Fibroblast of lung (primary cell): ENCODE data around the gene PPP5C. TPM values are rescaled to one million over a fixed set of nuclear protein-coding genes. Genes with fewer than 3 reads are reported as not detected.

Experiments
- DNase-seq, 2 donors: peaks; one replicate each; pipeline versions ENCODE4 v3.0.0 to v3.0.0-alpha.2; 2010; ENCODE audit warnings: low read depth in 2 of 2
- H2AFZ ChIP-seq: 2 replicates; pipeline ENCODE4 v1.5.1; 2012; ENCODE audit warnings: low read length, control low read depth, inconsistent platforms
- H3K27ac ChIP-seq: 2 replicates; pipeline ENCODE4 v1.5.1; 2011; ENCODE audit warnings: low read length, control low read depth; ENCODE audit not compliant: insufficient read depth
- H3K27me3 ChIP-seq: 2 replicates; pipeline ENCODE4 v1.5.1; 2011; ENCODE audit warnings: mild to moderate bottlenecking, low read length; ENCODE audit not compliant: control insufficient read depth, insufficient read depth
- H3K36me3 ChIP-seq: 2 replicates; pipeline ENCODE4 v1.5.1; 2011; ENCODE audit warnings: low read length; ENCODE audit not compliant: control insufficient read depth, insufficient read depth
- H3K4me1 ChIP-seq: 2 replicates; pipeline ENCODE4 v1.5.1; 2011; ENCODE audit warnings: low read length; ENCODE audit not compliant: control insufficient read depth, insufficient read depth; ENCODE audit errors: extremely low read depth
- H3K4me2 ChIP-seq: 2 replicates; pipeline ENCODE4 v1.5.1; 2011; ENCODE audit warnings: low read length, control low read depth; ENCODE audit not compliant: insufficient read depth; ENCODE audit errors: extremely low read depth
- H3K4me3 ChIP-seq, 4 experiments: fragments of 200-600 bp in 1 of 4; sonication (generic) in 1 of 4; replicated peaks in 1 of 4; 2 replicates each; pipeline ENCODE4 v1.5.1; 2011 to 2016; ENCODE audit warnings: low read length in 4 of 4, low read depth in 3 of 4, mild to moderate bottlenecking in 3 of 4, control low read depth in 2 of 4, inconsistent platforms in 1 of 4, mixed read lengths in 1 of 4; ENCODE audit not compliant: insufficient read depth in 1 of 4; ENCODE audit errors: control extremely low read depth in 1 of 4
- H3K79me2 ChIP-seq: 2 replicates; pipeline ENCODE4 v1.5.1; 2012; ENCODE audit warnings: mild to moderate bottlenecking, low read length, inconsistent platforms; ENCODE audit not compliant: control insufficient read depth, insufficient read depth
- H3K9ac ChIP-seq: 2 replicates; pipeline ENCODE4 v1.5.1; 2011; ENCODE audit warnings: mild to moderate bottlenecking, low read length, control low read depth; ENCODE audit not compliant: insufficient read depth
- H3K9me3 ChIP-seq: 2 replicates; pipeline ENCODE4 v1.5.1; 2012; ENCODE audit warnings: low read depth, low read length; ENCODE audit not compliant: control insufficient read depth, insufficient read depth
- H4K20me1 ChIP-seq: 2 replicates; pipeline ENCODE4 v1.5.1; 2011; ENCODE audit warnings: low read length; ENCODE audit not compliant: control insufficient read depth, insufficient read depth; ENCODE audit errors: extremely low read depth
- EZH2 ChIP-seq: IDR thresholded peaks from 2 replicates; pipeline ENCODE4 v1.5.1; 2012; ENCODE audit warnings: low read length, control low read depth, mild to moderate bottlenecking; ENCODE audit errors: missing control alignments
- polyA plus RNA-seq, 2 donors: library from polyadenylated mRNA; depleted of rRNA in 1 of 2; stranded (reverse) in 1 of 2; unstranded in 1 of 2; fragments of >200 nt; gene quantifications; 2 replicates each; pipeline ENCODE4 v1.2.1, GENCODE V29; 2011 to 2012; ENCODE audit warnings: missing spikeins in 1 of 2
- total RNA-seq: library from RNA; depleted of rRNA; stranded (reverse); fragments of >200 nt; gene quantifications from 2 replicates; pipeline ENCODE4 v1.2.1, GENCODE V29; 2014
- TF ChIP-seq, protein P1 (sequence below), 2 donors: IDR thresholded peaks in 1 of 2; conservative IDR thresholded peaks in 1 of 2; 1 replicate in 1 of 2; 2 replicates in 1 of 2; pipeline ENCODE4 v1.5.1; 2011 to 2012; ENCODE audit warnings: low read length in 2 of 2, control low read depth in 1 of 2, inconsistent platforms in 1 of 2, low read depth in 1 of 2, mild to moderate bottlenecking in 1 of 2

Gene PPP5C
- total and polyA plus RNA-seq, 2 donors (not counting 1 experiment from before 2014, with no cell fraction given): 46.9 to 94.1 TPM

DNA sequence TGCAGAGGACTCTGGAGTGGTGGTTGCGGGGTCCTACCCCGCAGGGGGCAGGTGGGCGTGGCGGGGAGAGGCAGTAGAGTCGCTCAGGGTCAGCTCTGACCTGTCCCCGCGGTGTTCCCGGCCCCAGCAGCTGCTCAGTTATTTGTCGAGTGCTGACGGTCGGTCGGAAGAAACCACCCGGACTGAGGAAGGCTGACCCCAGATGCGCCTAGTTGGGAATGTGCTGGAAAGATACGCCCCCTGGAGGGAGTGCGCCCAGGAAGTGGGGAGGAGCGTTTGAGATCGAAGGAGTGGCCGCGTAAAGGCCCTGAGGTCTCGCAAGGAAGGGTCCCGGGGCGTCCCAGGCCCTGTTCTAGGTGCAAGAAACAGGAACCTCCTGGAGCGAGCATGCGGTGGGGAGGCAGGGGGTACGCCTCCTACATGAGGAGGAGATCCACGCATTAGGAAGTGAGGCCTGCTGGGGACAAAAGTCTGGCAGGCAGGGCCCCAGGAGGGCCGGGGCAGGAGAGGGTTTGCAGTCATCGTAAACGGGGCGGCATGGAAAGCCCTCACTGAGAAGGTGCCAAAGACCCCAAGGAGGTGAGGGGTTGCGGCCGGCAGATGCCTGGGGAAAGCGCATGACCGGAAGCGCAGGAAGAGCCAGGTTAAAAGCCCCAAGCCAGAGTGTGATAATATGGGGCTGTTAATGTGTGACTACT lies 57.3 kb downstream of the PPP5C start:
- Histone ChIP-seq H3K27ac (no peak overlapping the region), H3K27me3 (peaks cover 4% of the 10 kb centered on the region), H3K4me2 (peak overlapping the region; percentile 80), H3K36me3 (no peaks in the 10 kb centered on the region), H3K4me3 (peak overlapping the region in 3 of 4 experiments; percentile 10 to 49 (median 29)), H3K4me1 (peaks cover 8% of the 10 kb centered on the region), H3K9ac (no peak overlapping the region), H2AFZ (peak overlapping the region; percentile 78), H3K79me2 (no peaks in the 10 kb centered on the region), H3K9me3 (no peaks in the 10 kb centered on the region), H4K20me1 (no peaks in the 10 kb centered on the region)
- TF ChIP-seq EZH2: no peak
- TF ChIP-seq, protein P1, sequence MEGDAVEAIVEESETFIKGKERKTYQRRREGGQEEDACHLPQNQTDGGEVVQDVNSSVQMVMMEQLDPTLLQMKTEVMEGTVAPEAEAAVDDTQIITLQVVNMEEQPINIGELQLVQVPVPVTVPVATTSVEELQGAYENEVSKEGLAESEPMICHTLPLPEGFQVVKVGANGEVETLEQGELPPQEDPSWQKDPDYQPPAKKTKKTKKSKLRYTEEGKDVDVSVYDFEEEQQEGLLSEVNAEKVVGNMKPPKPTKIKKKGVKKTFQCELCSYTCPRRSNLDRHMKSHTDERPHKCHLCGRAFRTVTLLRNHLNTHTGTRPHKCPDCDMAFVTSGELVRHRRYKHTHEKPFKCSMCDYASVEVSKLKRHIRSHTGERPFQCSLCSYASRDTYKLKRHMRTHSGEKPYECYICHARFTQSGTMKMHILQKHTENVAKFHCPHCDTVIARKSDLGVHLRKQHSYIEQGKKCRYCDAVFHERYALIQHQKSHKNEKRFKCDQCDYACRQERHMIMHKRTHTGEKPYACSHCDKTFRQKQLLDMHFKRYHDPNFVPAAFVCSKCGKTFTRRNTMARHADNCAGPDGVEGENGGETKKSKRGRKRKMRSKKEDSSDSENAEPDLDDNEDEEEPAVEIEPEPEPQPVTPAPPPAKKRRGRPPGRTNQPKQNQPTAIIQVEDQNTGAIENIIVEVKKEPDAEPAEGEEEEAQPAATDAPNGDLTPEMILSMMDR (conservative IDR thresholded peaks at IDR 0.05 in 1 of 2, IDR thresholded peaks at IDR 0.05 in 1 of 2; ENCODE audit: low read depth in 1 of 2, low read length in 2 of 2): peak; percentile 43 to 45
- DNase-seq: peak; percentile 56 to 63

DNA sequence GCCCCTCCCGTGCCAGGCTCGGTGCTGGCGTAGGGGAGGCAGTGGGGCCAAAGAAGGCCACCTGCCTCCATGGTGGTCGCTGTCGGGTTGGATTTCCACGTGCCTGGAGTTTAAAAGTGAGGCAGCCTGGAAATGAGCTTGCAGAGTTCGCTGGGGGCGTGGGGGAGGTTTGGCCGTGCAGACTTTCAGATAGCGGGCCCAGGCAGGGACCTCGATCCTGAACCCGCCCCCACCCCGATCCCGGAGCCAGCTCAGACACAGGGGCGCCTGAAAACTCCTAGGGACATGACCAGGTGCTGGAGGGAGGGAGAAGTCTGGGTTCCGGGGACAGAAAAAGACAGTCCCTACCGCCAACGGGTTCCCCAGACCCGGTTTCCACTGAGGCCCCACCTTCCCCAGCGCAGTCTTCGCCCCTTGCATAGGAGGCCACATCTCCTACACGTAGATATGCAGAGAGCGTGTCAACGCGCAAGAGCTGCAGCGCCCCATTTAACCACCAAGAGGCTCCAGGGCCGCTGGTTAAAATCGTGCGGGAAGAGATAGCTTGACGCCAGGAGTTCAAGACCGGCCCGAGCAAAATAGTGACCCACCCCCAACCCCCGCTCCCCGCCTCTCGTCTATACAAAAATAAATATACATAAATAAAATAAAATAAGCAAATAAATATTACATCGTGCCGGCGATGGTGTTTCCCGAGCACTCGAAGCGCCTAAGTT lies 58.0 kb downstream of the PPP5C start:
- TF ChIP-seq, protein P1 (conservative IDR thresholded peaks at IDR 0.05 in 1 of 2, IDR thresholded peaks at IDR 0.05 in 1 of 2; ENCODE audit: low read depth in 1 of 2, low read length in 2 of 2): peak in 1 of 2 donors; percentile 39
- TF ChIP-seq EZH2: no peak
- peak overlapping the region in 1 of 4 experiments; percentile 49 for H3K4me3 ChIP-seq
- no peak overlapping the region for H3K9ac ChIP-seq

DNA sequence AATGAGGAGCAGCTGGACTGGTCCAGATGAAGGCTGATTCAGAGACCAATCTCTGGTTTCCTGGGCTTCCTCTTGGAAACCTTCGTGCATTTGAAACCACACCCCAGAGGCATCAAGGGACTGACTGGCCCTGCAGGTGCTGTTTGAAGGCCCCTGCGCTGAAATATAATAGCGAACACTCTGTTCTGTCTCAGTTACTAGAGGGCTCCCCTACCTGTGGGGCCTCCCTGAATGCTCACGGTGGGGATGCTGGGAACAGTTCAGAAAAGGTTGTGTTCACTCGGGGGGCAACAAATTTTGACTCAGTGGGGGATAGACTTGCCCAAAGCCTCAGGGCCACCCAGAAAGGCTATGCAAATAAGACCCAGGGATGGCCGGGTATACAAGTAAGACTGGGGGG lies 60.1 kb downstream of the PPP5C start:
- Histone ChIP-seq H3K4me3 (no peak overlapping the region), H3K36me3 (no peaks in the 10 kb centered on the region), H3K27ac (no peak overlapping the region), H3K4me1 (peaks cover 8% of the 10 kb centered on the region), H4K20me1 (no peaks in the 10 kb centered on the region), H3K9me3 (no peaks in the 10 kb centered on the region), H2AFZ (no peak overlapping the region), H3K4me2 (no peak overlapping the region), H3K27me3 (peaks cover 4% of the 10 kb centered on the region), H3K79me2 (no peaks in the 10 kb centered on the region), H3K9ac (no peak overlapping the region)
- no peak for DNase-seq
- TF ChIP-seq EZH2: no peak
- TF ChIP-seq, protein P1 (conservative IDR thresholded peaks at IDR 0.05 in 1 of 2, IDR thresholded peaks at IDR 0.05 in 1 of 2; ENCODE audit: low read depth in 1 of 2, low read length in 2 of 2): no peak

More for the DNA sequence above, 58.0 kb downstream of the PPP5C start:
- Histone ChIP-seq H2AFZ (no peak overlapping the region), H3K4me2 (peak overlapping the region; percentile 80), H3K4me1 (peaks cover 8% of the 10 kb centered on the region), H3K27ac (no peak overlapping the region), H3K36me3 (no peaks in the 10 kb centered on the region), H3K27me3 (peaks cover 4% of the 10 kb centered on the region), H3K9me3 (no peaks in the 10 kb centered on the region), H3K79me2 (no peaks in the 10 kb centered on the region), H4K20me1 (no peaks in the 10 kb centered on the region)
- DNase-seq: peak in 1 of 2 donors; percentile 58
